Measurements from ENCODE around the gene FSTL4. TPM values are rescaled to one million over a fixed set of nuclear protein-coding genes. Genes with fewer than 3 reads are reported as not detected.

The FSTL4 gene
- total and polyA plus RNA-seq, 4 donors, result 0.02 to 0.18 TPM; not detected in 2

DNA sequence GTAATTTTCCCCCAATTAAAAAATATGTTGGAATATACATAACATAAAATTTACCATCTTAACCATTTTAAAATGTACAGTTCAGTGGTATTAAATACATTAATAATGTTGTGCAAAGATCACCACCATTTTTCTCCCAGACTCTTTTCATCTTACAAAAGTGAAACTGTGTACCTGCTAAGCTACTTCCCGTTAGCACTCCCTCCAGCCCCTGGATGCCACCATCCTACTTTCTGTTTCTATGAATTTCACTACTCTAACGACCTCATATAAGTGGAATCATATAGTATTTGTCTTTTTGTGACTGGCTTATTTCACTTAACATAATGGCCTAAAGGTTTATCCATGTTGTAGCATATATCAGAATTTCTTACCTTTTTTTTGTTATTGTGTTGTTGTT lies 447.6 kb downstream of the FSTL4 start:
- Histone ChIP-seq H3K27ac (ENCODE audit: low read depth in 1 of 2, low read length in 2 of 2) (no peak overlapping the region), H3K9me3 (ENCODE audit: control insufficient read depth in 4 of 4, low read length in 3 of 4) (no peaks in the 10 kb centered on the region), H3K36me3 (ENCODE audit: control insufficient read depth in 4 of 4, insufficient read depth in 3 of 4, low read depth in 1 of 4, low read length in 3 of 4) (no peaks in the 10 kb centered on the region), H3K9ac (ENCODE audit: low read depth in 1 of 2, low read length in 2 of 2) (no peak overlapping the region), H3K27me3 (ENCODE audit: control insufficient read depth in 4 of 4, insufficient read depth in 4 of 4, low read length in 3 of 4) (no peaks in the 10 kb centered on the region), H3K4me3 (ENCODE audit: low read depth in 1 of 3, low read length in 3 of 3) (no peak overlapping the region), H3K4me1 (ENCODE audit: control insufficient read depth in 4 of 4, insufficient read depth in 4 of 4, low read length in 3 of 4) (no peaks in the 10 kb centered on the region)
- WGBS, result 61% methylated on average over 2 of the region's 2 CpGs
- no peak for DNase-seq (ENCODE audit: low spot score)
- no peak for TF ChIP-seq ATF3 (IDR thresholded peaks at IDR 0.05)
- no peak for TF ChIP-seq ZBTB33 (IDR thresholded peaks at IDR 0.05)
- TF ChIP-seq, protein P1, sequence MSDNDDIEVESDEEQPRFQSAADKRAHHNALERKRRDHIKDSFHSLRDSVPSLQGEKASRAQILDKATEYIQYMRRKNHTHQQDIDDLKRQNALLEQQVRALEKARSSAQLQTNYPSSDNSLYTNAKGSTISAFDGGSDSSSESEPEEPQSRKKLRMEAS (IDR thresholded peaks at IDR 0.05), result no peak
- no peak for TF ChIP-seq HNF4G (IDR thresholded peaks at IDR 0.05)
- no peak for TF ChIP-seq HNF4A (conservative IDR thresholded peaks at IDR 0.05)

GRCh38 chr5:133163839-133164238 lies 448.5 kb downstream of the FSTL4 start:
- H3K27me3 ChIP-seq (ENCODE audit: control insufficient read depth in 4 of 4, insufficient read depth in 4 of 4, low read length in 3 of 4), result no peaks in the 10 kb centered on the region
- 91% methylated on average over 3 of the region's 3 CpGs for WGBS
- H3K27ac ChIP-seq (ENCODE audit: low read depth in 1 of 2, low read length in 2 of 2), result no peak overlapping the region
- TF ChIP-seq RAD21 (IDR thresholded peaks at IDR 0.05) (no peak), NR2F2 (IDR thresholded peaks at IDR 0.05) (no peak), HNF4A (conservative IDR thresholded peaks at IDR 0.05) (no peak), SP1 (IDR thresholded peaks at IDR 0.05) (no peak), GABPA (IDR thresholded peaks at IDR 0.05 in 1 of 2, conservative IDR thresholded peaks at IDR 0.05 in 1 of 2) (no peak), FOXA2 (IDR thresholded peaks at IDR 0.05) (no peak), HNF4G (IDR thresholded peaks at IDR 0.05) (no peak), CTCF (IDR thresholded peaks at IDR 0.05; ENCODE audit: low read depth, low read length, missing input control) (no peak), TAF1 (conservative IDR thresholded peaks at IDR 0.05) (no peak), EGR1 (IDR thresholded peaks at IDR 0.05; ENCODE audit: low read depth in 2 of 2) (no peak), FOXA1 (IDR thresholded peaks at IDR 0.05) (no peak), RXRA (IDR thresholded peaks at IDR 0.05) (no peak)
- TF ChIP-seq, protein P1 (IDR thresholded peaks at IDR 0.05), result no peak
- no peak overlapping the region for H3K4me3 ChIP-seq (ENCODE audit: low read depth in 1 of 3, low read length in 3 of 3)
- H3K9ac ChIP-seq (ENCODE audit: low read depth in 1 of 2, low read length in 2 of 2), result no peak overlapping the region
- DNase-seq (ENCODE audit: low spot score), result no peak
- no peaks in the 10 kb centered on the region for H3K4me1 ChIP-seq (ENCODE audit: control insufficient read depth in 4 of 4, insufficient read depth in 4 of 4, low read length in 3 of 4)
- H3K36me3 ChIP-seq (ENCODE audit: control insufficient read depth in 4 of 4, insufficient read depth in 3 of 4, low read depth in 1 of 4, low read length in 3 of 4), result no peaks in the 10 kb centered on the region
- H3K9me3 ChIP-seq (ENCODE audit: control insufficient read depth in 4 of 4, low read length in 3 of 4), result no peaks in the 10 kb centered on the region

DNA sequence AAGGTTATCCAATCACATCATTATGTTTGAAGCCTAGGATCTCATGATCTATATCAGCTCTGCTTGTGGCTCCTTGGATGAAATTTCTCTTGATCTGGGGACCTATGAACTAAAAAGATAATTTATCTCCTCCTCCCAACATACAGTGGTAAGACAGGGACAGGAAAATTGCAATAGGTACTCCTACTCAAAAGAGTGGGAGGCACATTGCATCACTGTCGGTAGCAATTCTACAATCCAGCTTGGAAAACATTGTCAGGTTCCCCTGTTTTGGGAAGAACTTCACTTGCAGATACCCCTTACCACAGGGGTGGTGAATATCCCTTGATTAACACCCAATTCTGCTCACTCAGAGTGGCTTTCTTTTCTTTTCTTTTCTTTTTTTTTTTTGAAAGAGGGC lies 452.8 kb downstream of the FSTL4 start:
- WGBS, result 84% methylated on average over 1 of the region's 1 CpG
- no peak overlapping the region for H3K27ac ChIP-seq (ENCODE audit: low read depth in 1 of 2, low read length in 2 of 2)
- no peaks in the 10 kb centered on the region for H3K36me3 ChIP-seq (ENCODE audit: control insufficient read depth in 4 of 4, insufficient read depth in 3 of 4, low read depth in 1 of 4, low read length in 3 of 4)
- H3K9ac ChIP-seq (ENCODE audit: low read depth in 1 of 2, low read length in 2 of 2), result no peak overlapping the region
- DNase-seq (ENCODE audit: low spot score), result no peak
- H3K9me3 ChIP-seq (ENCODE audit: control insufficient read depth in 4 of 4, low read length in 3 of 4), result no peaks in the 10 kb centered on the region
- no peaks in the 10 kb centered on the region for H3K27me3 ChIP-seq (ENCODE audit: control insufficient read depth in 4 of 4, insufficient read depth in 4 of 4, low read length in 3 of 4)
- H3K4me1 ChIP-seq (ENCODE audit: control insufficient read depth in 4 of 4, insufficient read depth in 4 of 4, low read length in 3 of 4), result no peaks in the 10 kb centered on the region
- TF ChIP-seq HNF4G (IDR thresholded peaks at IDR 0.05) (no peak), SP1 (IDR thresholded peaks at IDR 0.05) (no peak), CTCF (IDR thresholded peaks at IDR 0.05; ENCODE audit: low read depth, low read length, missing input control) (no peak), EGR1 (IDR thresholded peaks at IDR 0.05; ENCODE audit: low read depth in 2 of 2) (no peak)
- H3K4me3 ChIP-seq (ENCODE audit: low read depth in 1 of 3, low read length in 3 of 3), result no peak overlapping the region

Measured in liver (tissue), 9 donors.